Upper lobe of left lung (tissue), 6 donors: ENCODE measurements around the gene CYFIP2. TPM values are rescaled to one million over a fixed set of nuclear protein-coding genes. Genes with fewer than 3 reads are reported as not detected.
A peak's percentile ranks its signal among the peaks of the same experiment; 100 is the strongest.

Experiments used
- ATAC-seq, 2 donors: fragments of 200-7000 bp; cut with Tn5 transposase; one replicate each; pipeline ENCODE4 v1.9.1; 2022; ENCODE audit warnings: mild to moderate bottlenecking in 2 of 2, moderate library complexity in 2 of 2; ENCODE audit not compliant: low FRiP score in 2 of 2
- DNase-seq, 2 donors: peaks; one replicate each; pipeline ENCODE4 v3.0.0-alpha.2; 2019 to 2020
- H3K27ac ChIP-seq, 4 donors: fragments of 200-600 bp; sonication (generic); one replicate each; pipeline ENCODE4 v1.5.1; 2016 to 2019
- H3K27me3 ChIP-seq, 4 donors: fragments of 200-600 bp; sonication (generic); one replicate each; pipeline ENCODE4 v1.5.1; 2017 to 2019
- H3K36me3 ChIP-seq, 4 donors: fragments of 200-600 bp; sonication (generic); one replicate each; pipeline ENCODE4 v1.5.1; 2016 to 2019
- H3K4me1 ChIP-seq, 4 donors: fragments of 200-600 bp; sonication (generic); one replicate each; pipeline ENCODE4 v1.5.1; 2018 to 2019
- H3K4me3 ChIP-seq, 4 donors: fragments of 200-600 bp; sonication (generic); one replicate each; pipeline ENCODE4 v1.5.1; 2017 to 2019; ENCODE audit warnings: mild to moderate bottlenecking in 2 of 4, moderate library complexity in 1 of 4
- H3K9me3 ChIP-seq, 4 donors: fragments of 200-600 bp; sonication (generic); one replicate each; pipeline ENCODE4 v1.5.1; 2018 to 2019
- EP300 ChIP-seq, 4 donors: sonication (generic); formaldehyde crosslinking; IDR thresholded peaks; one replicate each; pipeline ENCODE4 v1.5.1; 2017; ENCODE audit warnings: antibody characterized with exemption in 4 of 4, control low read depth in 2 of 4
- POLR2A ChIP-seq, 4 donors: fragments of 450-650 bp; IDR thresholded peaks; one replicate each; pipeline ENCODE4 v1.5.1; 2016 to 2017; ENCODE audit warnings: antibody characterized with exemption in 4 of 4, mild to moderate bottlenecking in 2 of 4
- POLR2AphosphoS5 ChIP-seq, 2 donors: sonication (generic); formaldehyde crosslinking; IDR thresholded peaks; one replicate each; pipeline ENCODE4 v1.5.1; 2017; ENCODE audit warnings: antibody characterized with exemption in 2 of 2
- WGBS, 2 donors: methylation state at CpG; one replicate each; pipeline ENCODE4 v1.1.5; 2017 to 2018; 5-methylcytosine and 5-hydroxymethylcytosine counted together
- total RNA-seq, 6 donors: library from RNA; depleted of rRNA in 4 of 6; stranded (reverse); fragments of >200 nt in 4 of 6; gene quantifications; one replicate each; pipeline versions ENCODE4 v1.1.0 to v1.2.1, GENCODE V29; 2016 to 2021
- TF ChIP-seq, protein P1 (sequence below), 6 experiments: fragments of 450-650 bp in 4 of 6; fragments of 200-600 bp in 2 of 6; sonication (generic) in 2 of 6; IDR thresholded peaks; one replicate each; pipeline ENCODE4 v1.5.1; 2016 to 2019; ENCODE audit warnings: antibody characterized with exemption in 6 of 6
- donor health status: DM: no; HTN: no; CAD: no; lungs with moderate emphysema.
- donor health status: DM: no; HTN: yes; CAD: no; lungs with severe emphysema.

Gene CYFIP2
- total RNA-seq, 6 donors from 2014 or later, result 39.6 to 71.8 (median 47.7) TPM

- H3K36me3 ChIP-seq, result peaks cover 0 to 16% (median 6%) of the 10 kb centered on the region in 4 donors
- TF ChIP-seq, protein P1, sequence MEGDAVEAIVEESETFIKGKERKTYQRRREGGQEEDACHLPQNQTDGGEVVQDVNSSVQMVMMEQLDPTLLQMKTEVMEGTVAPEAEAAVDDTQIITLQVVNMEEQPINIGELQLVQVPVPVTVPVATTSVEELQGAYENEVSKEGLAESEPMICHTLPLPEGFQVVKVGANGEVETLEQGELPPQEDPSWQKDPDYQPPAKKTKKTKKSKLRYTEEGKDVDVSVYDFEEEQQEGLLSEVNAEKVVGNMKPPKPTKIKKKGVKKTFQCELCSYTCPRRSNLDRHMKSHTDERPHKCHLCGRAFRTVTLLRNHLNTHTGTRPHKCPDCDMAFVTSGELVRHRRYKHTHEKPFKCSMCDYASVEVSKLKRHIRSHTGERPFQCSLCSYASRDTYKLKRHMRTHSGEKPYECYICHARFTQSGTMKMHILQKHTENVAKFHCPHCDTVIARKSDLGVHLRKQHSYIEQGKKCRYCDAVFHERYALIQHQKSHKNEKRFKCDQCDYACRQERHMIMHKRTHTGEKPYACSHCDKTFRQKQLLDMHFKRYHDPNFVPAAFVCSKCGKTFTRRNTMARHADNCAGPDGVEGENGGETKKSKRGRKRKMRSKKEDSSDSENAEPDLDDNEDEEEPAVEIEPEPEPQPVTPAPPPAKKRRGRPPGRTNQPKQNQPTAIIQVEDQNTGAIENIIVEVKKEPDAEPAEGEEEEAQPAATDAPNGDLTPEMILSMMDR (IDR thresholded peaks at IDR 0.05), result no peak
- TF ChIP-seq EP300 (IDR thresholded peaks at IDR 0.05) (no peak), POLR2A (IDR thresholded peaks at IDR 0.05) (no peak), POLR2AphosphoS5 (IDR thresholded peaks at IDR 0.05) (no peak)
- no peaks in the 10 kb centered on the region for H3K27me3 ChIP-seq
- DNase-seq, result no peak
- no peak overlapping the region for H3K27ac ChIP-seq
- H3K4me1 ChIP-seq, result no peaks in the 10 kb centered on the region
- ATAC-seq, result no peak
- H3K4me3 ChIP-seq, result no peak overlapping the region
- no peaks in the 10 kb centered on the region for H3K9me3 ChIP-seq
- 76 to 95% methylated on average over 1 of the region's 1 CpG for WGBS, 2 donors
Measured at GRCh38 chr5:157387041-157387563, 121.2 kb downstream of the CYFIP2 start.

DNA sequence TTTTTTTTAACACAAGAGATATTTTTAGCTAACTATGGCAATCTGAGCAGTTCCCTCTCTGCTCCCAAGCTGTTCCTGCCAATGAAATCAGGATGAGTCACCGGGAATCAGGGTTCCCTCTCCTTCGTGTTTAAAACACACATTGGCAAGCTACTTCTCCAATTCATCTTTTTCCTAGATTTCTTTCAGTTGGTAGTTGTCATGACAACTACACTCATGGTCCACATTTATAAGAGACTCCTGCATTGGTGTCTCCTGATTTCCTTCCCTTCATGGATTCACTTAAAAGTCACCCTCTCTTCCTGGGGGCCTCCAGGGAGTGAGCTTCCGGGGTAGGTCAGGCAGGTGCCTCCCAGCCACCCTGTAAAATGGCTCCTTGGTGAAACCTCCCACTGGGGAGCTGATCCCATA, 121.8 kb downstream of the CYFIP2 start:
- H3K4me1 ChIP-seq, result no peaks in the 10 kb centered on the region
- no peak overlapping the region for H3K4me3 ChIP-seq
- WGBS, 2 donors, result 56 to 61% methylated on average over 3 of the region's 3 CpGs
- TF ChIP-seq, protein P1 (IDR thresholded peaks at IDR 0.05), result no peak
- no peak for TF ChIP-seq POLR2A (IDR thresholded peaks at IDR 0.05)
- H3K9me3 ChIP-seq, result no peaks in the 10 kb centered on the region
- H3K27ac ChIP-seq, result no peak overlapping the region
- peaks cover 0 to 17% (median 8%) of the 10 kb centered on the region in 4 donors for H3K36me3 ChIP-seq
- DNase-seq (no peak), ATAC-seq (peak in 1 of 2 donors; percentile 73)
- no peaks in the 10 kb centered on the region for H3K27me3 ChIP-seq

GRCh38 chr5:157388111-157388710, 122.3 kb downstream of the CYFIP2 start:
- ATAC-seq, result no peak

GRCh38 chr5:157389103-157389502, 123.2 kb downstream of the CYFIP2 start:
- ATAC-seq (no peak), DNase-seq (peak in 1 of 2 donors; percentile 57)
- Histone ChIP-seq H3K36me3 (peaks cover 0 to 22% (median 9%) of the 10 kb centered on the region in 4 donors), H3K27ac (peak overlapping the region in 1 of 4 donors; percentile 17), H3K4me3 (no peak overlapping the region), H3K4me1 (no peaks in the 10 kb centered on the region), H3K27me3 (no peaks in the 10 kb centered on the region), H3K9me3 (no peaks in the 10 kb centered on the region)
- WGBS, 2 donors, result 97 to 100% methylated on average over 3 to 17 of the region's 17 CpGs
- TF ChIP-seq, protein P1 (IDR thresholded peaks at IDR 0.05), result no peak
- TF ChIP-seq EP300 (IDR thresholded peaks at IDR 0.05), result no peak
- TF ChIP-seq POLR2AphosphoS5 (IDR thresholded peaks at IDR 0.05), result no peak
- TF ChIP-seq POLR2A (IDR thresholded peaks at IDR 0.05), result no peak

More at GRCh38 chr5:157388111-157388710, 122.3 kb downstream of the CYFIP2 start:
- TF ChIP-seq, protein P1 (IDR thresholded peaks at IDR 0.05), result no peak
- no peak for TF ChIP-seq EP300 (IDR thresholded peaks at IDR 0.05)
- no peak for TF ChIP-seq POLR2AphosphoS5 (IDR thresholded peaks at IDR 0.05)
- TF ChIP-seq POLR2A (IDR thresholded peaks at IDR 0.05), result no peak
- DNase-seq, result no peak
- H3K4me3 ChIP-seq, result no peak overlapping the region
- H3K27ac ChIP-seq, result no peak overlapping the region
- no peaks in the 10 kb centered on the region for H3K9me3 ChIP-seq
- H3K36me3 ChIP-seq, result peaks cover 0 to 18% (median 8%) of the 10 kb centered on the region in 4 donors
- no peaks in the 10 kb centered on the region for H3K4me1 ChIP-seq
- no peaks in the 10 kb centered on the region for H3K27me3 ChIP-seq

DNA sequence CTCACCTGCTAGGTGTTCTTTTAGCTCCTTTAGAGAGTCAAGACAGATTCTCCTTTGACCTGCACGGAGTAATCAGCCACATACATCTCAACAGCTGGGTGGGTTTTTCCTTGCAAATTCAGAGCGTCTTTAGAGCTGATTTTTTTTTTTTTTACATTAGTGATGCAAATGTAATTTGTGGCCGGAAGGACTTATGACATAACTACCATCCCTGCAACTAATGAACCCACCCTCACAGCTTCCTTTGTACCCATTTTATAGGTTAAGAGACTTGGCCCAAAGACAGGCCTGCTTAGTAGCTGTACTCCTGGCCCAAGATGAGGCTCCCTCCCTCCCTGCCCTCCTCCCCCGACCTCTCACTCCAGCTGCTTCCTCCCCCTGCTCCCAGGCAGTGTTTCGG, 124.2 kb downstream of the CYFIP2 start:
- DNase-seq, result no peak
- Histone ChIP-seq H3K9me3 (no peaks in the 10 kb centered on the region), H3K36me3 (peaks cover 0 to 19% (median 9%) of the 10 kb centered on the region in 4 donors), H3K4me1 (no peaks in the 10 kb centered on the region), H3K4me3 (no peak overlapping the region), H3K27ac (peak overlapping the region in 2 of 4 donors; percentile 12 to 33), H3K27me3 (no peaks in the 10 kb centered on the region)
- WGBS, 2 donors, result 75 to 76% methylated on average over 3 to 5 of the region's 5 CpGs
- TF ChIP-seq POLR2A (IDR thresholded peaks at IDR 0.05) (no peak), EP300 (IDR thresholded peaks at IDR 0.05) (no peak), POLR2AphosphoS5 (IDR thresholded peaks at IDR 0.05) (no peak)
- TF ChIP-seq, protein P1 (IDR thresholded peaks at IDR 0.05), result no peak
- ATAC-seq, result peak in 1 of 2 donors; percentile 5
